Activated T-cell treated with anti-CD3 and anti-CD28 coated beads, Interleukin-2, amount 50 U/mL, for 24 hours (primary cell): ENCODE results near the gene KRT76.

Experiments used
- DNase-seq: peaks from one replicate; pipeline ENCODE4 v3.0.0-alpha.2; 2020
- H3K27ac Mint-ChIP-seq: 2 replicates; pipeline ENCODE4 v1.8.0; 2020; ENCODE audit warnings: mild to moderate bottlenecking, mixed read lengths
- H3K27me3 Mint-ChIP-seq: 2 replicates; pipeline ENCODE4 v1.8.0; 2020; ENCODE audit warnings: mixed read lengths
- H3K36me3 Mint-ChIP-seq: 2 replicates; pipeline ENCODE4 v1.8.0; 2020; ENCODE audit warnings: low read depth, mixed read lengths
- H3K4me1 Mint-ChIP-seq: 2 replicates; pipeline ENCODE4 v1.8.0; 2020; ENCODE audit warnings: low read depth, mixed read lengths
- H3K4me3 Mint-ChIP-seq: 2 replicates; pipeline ENCODE4 v1.8.0; 2020; ENCODE audit warnings: mild to moderate bottlenecking, moderate library complexity, mixed read lengths
- H3K9me3 Mint-ChIP-seq: 2 replicates; pipeline ENCODE4 v1.8.0; 2020; ENCODE audit warnings: mixed read lengths

The KRT76 gene

GRCh38 chr12:52787324-52788191 lies 10.4 kb upstream of the KRT76 start:
- Mint-ChIP-seq H3K27me3 (peaks cover 36% of the 10 kb centered on the region), H3K9me3 (no peaks in the 10 kb centered on the region), H3K4me1 (peaks cover 20% of the 10 kb centered on the region), H3K4me3 (no peak overlapping the region), H3K36me3 (no peaks in the 10 kb centered on the region), H3K27ac (no peak overlapping the region)
- no peak for DNase-seq

GRCh38 chr12:52784909-52785308 lies 7.8 kb upstream of the KRT76 start:
- H3K36me3 Mint-ChIP-seq, result no peaks in the 10 kb centered on the region
- peaks cover 4% of the 10 kb centered on the region for H3K4me1 Mint-ChIP-seq
- H3K27ac Mint-ChIP-seq, result no peak overlapping the region
- no peak overlapping the region for H3K4me3 Mint-ChIP-seq
- no peaks in the 10 kb centered on the region for H3K9me3 Mint-ChIP-seq
- peaks cover 26% of the 10 kb centered on the region for H3K27me3 Mint-ChIP-seq
- DNase-seq, result no peak

- H3K4me3 Mint-ChIP-seq, result no peak overlapping the region
These were observed 6.6 kb upstream of the KRT76 start for GRCh38 chr12:52783563-52784316.

GRCh38 chr12:52782502-52782901 lies 5.4 kb upstream of the KRT76 start:
- no peaks in the 10 kb centered on the region for H3K4me1 Mint-ChIP-seq
- peaks cover 3% of the 10 kb centered on the region for H3K27me3 Mint-ChIP-seq
- H3K36me3 Mint-ChIP-seq, result no peaks in the 10 kb centered on the region
- H3K27ac Mint-ChIP-seq, result no peak overlapping the region
- DNase-seq, result no peak
- no peak overlapping the region for H3K4me3 Mint-ChIP-seq
- H3K9me3 Mint-ChIP-seq, result no peaks in the 10 kb centered on the region

More at GRCh38 chr12:52783563-52784316, 6.6 kb upstream of the KRT76 start:
- Mint-ChIP-seq H3K9me3 (no peaks in the 10 kb centered on the region), H3K4me1 (no peaks in the 10 kb centered on the region), H3K36me3 (no peaks in the 10 kb centered on the region), H3K27ac (no peak overlapping the region), H3K27me3 (peaks cover 14% of the 10 kb centered on the region)
- no peak for DNase-seq

- no peaks in the 10 kb centered on the region for H3K9me3 Mint-ChIP-seq
- DNase-seq, result no peak
- no peak overlapping the region for H3K4me3 Mint-ChIP-seq
- H3K27ac Mint-ChIP-seq, result no peak overlapping the region
- no peaks in the 10 kb centered on the region for H3K4me1 Mint-ChIP-seq
- peaks cover 3% of the 10 kb centered on the region for H3K27me3 Mint-ChIP-seq
- no peaks in the 10 kb centered on the region for H3K36me3 Mint-ChIP-seq
These were observed 4.4 kb upstream of the KRT76 start for GRCh38 chr12:52781399-52782082.

GRCh38 chr12:52779914-52780313 lies 2.8 kb upstream of the KRT76 start:
- Mint-ChIP-seq H3K36me3 (no peaks in the 10 kb centered on the region), H3K27ac (no peak overlapping the region), H3K4me1 (no peaks in the 10 kb centered on the region), H3K27me3 (peaks cover 3% of the 10 kb centered on the region), H3K9me3 (no peaks in the 10 kb centered on the region), H3K4me3 (no peak overlapping the region)
- no peak for DNase-seq

- no peaks in the 10 kb centered on the region for H3K9me3 Mint-ChIP-seq
- H3K27ac Mint-ChIP-seq, result no peak overlapping the region
- peaks cover 3% of the 10 kb centered on the region for H3K27me3 Mint-ChIP-seq
- H3K4me1 Mint-ChIP-seq, result no peaks in the 10 kb centered on the region
- no peaks in the 10 kb centered on the region for H3K36me3 Mint-ChIP-seq
- no peak for DNase-seq
- H3K4me3 Mint-ChIP-seq, result no peak overlapping the region
These were observed 1.7 kb upstream of the KRT76 start for GRCh38 chr12:52778833-52779232.

GRCh38 chr12:52777566-52777965 lies 421 bp upstream of the KRT76 start:
- Mint-ChIP-seq H3K9me3 (no peaks in the 10 kb centered on the region), H3K27me3 (no peaks in the 10 kb centered on the region), H3K27ac (no peak overlapping the region), H3K4me1 (no peaks in the 10 kb centered on the region), H3K4me3 (no peak overlapping the region), H3K36me3 (no peaks in the 10 kb centered on the region)
- no peak for DNase-seq

- no peak overlapping the region for H3K4me3 Mint-ChIP-seq
- no peaks in the 10 kb centered on the region for H3K36me3 Mint-ChIP-seq
- H3K27me3 Mint-ChIP-seq, result no peaks in the 10 kb centered on the region
- DNase-seq, result no peak
- H3K4me1 Mint-ChIP-seq, result no peaks in the 10 kb centered on the region
- H3K27ac Mint-ChIP-seq, result no peak overlapping the region
- H3K9me3 Mint-ChIP-seq, result no peaks in the 10 kb centered on the region
These were observed 710 bp downstream of the KRT76 start for GRCh38 chr12:52776435-52776834.

- Mint-ChIP-seq H3K9me3 (no peaks in the 10 kb centered on the region), H3K4me1 (no peaks in the 10 kb centered on the region), H3K27ac (no peak overlapping the region), H3K4me3 (no peak overlapping the region), H3K27me3 (no peaks in the 10 kb centered on the region), H3K36me3 (no peaks in the 10 kb centered on the region)
- DNase-seq, result no peak
These were observed 2.4 kb downstream of the KRT76 start for GRCh38 chr12:52774629-52775250.

GRCh38 chr12:52772772-52773171 lies 4.4 kb downstream of the KRT76 start:
- no peak for DNase-seq
- Mint-ChIP-seq H3K27me3 (no peaks in the 10 kb centered on the region), H3K4me3 (no peak overlapping the region), H3K36me3 (no peaks in the 10 kb centered on the region), H3K4me1 (no peaks in the 10 kb centered on the region), H3K27ac (no peak overlapping the region), H3K9me3 (no peaks in the 10 kb centered on the region)

- Mint-ChIP-seq H3K9me3 (no peaks in the 10 kb centered on the region), H3K27ac (no peak overlapping the region), H3K27me3 (no peaks in the 10 kb centered on the region), H3K4me1 (no peaks in the 10 kb centered on the region), H3K4me3 (no peak overlapping the region), H3K36me3 (no peaks in the 10 kb centered on the region)
- no peak for DNase-seq
These were observed 5.0 kb downstream of the KRT76 start for GRCh38 chr12:52772188-52772587.

GRCh38 chr12:52771505-52771904 lies 5.6 kb downstream of the KRT76 start:
- DNase-seq, result no peak
- Mint-ChIP-seq H3K36me3 (no peaks in the 10 kb centered on the region), H3K9me3 (no peaks in the 10 kb centered on the region), H3K4me1 (no peaks in the 10 kb centered on the region), H3K27ac (no peak overlapping the region), H3K4me3 (no peak overlapping the region), H3K27me3 (no peaks in the 10 kb centered on the region)

- H3K27ac Mint-ChIP-seq, result no peak overlapping the region
- no peaks in the 10 kb centered on the region for H3K27me3 Mint-ChIP-seq
- no peaks in the 10 kb centered on the region for H3K36me3 Mint-ChIP-seq
- no peaks in the 10 kb centered on the region for H3K9me3 Mint-ChIP-seq
- no peak overlapping the region for H3K4me3 Mint-ChIP-seq
- H3K4me1 Mint-ChIP-seq, result no peaks in the 10 kb centered on the region
- DNase-seq, result no peak
These were observed 6.1 kb downstream of the KRT76 start for GRCh38 chr12:52771088-52771487.
